Prostate gland (tissue), 2 donors: ENCODE data around the gene ABHD16B. TPM values are rescaled to one million over a fixed set of nuclear protein-coding genes. Genes with fewer than 3 reads are reported as not detected.

Source experiments
- DNase-seq: peaks from one replicate; pipeline ENCODE4 v3.0.0-alpha.2; 2019; ENCODE audit warnings: low spot score
- H3K27ac ChIP-seq, 2 donors: fragments of 200-600 bp; sonication (generic); 2 replicates each; pipeline ENCODE4 v1.5.1; 2017 to 2019
- H3K27me3 ChIP-seq: fragments of 200-600 bp; sonication (generic); replicated peaks from 2 replicates; pipeline ENCODE4 v1.5.1; 2019; ENCODE audit not compliant: insufficient read depth
- H3K36me3 ChIP-seq, 2 donors: fragments of 200-600 bp; sonication (generic); 1 replicate in 1 of 2; 2 replicates in 1 of 2; pipeline versions ENCODE4 v1.5.1 to v1.8.1; 2017 to 2019
- H3K4me1 ChIP-seq: fragments of 200-600 bp; sonication (generic); replicated peaks from 2 replicates; pipeline ENCODE4 v1.5.1; 2019
- H3K4me3 ChIP-seq, 2 donors: fragments of 200-600 bp; sonication (generic); 2 replicates each; pipeline ENCODE4 v1.5.1; 2017 to 2019
- H3K9me3 ChIP-seq: fragments of 200-600 bp; sonication (generic); 2 replicates; pipeline ENCODE4 v1.5.1; 2017
- POLR2A ChIP-seq: fragments of 450-650 bp; IDR thresholded peaks from one replicate; pipeline ENCODE4 v1.6.1; 2016; ENCODE audit warnings: antibody characterized with exemption, mild to moderate bottlenecking
- POLR2AphosphoS5 ChIP-seq: sonication (generic); formaldehyde crosslinking; IDR thresholded peaks from one replicate; pipeline ENCODE4 v1.6.1; 2017; ENCODE audit warnings: antibody characterized with exemption
- WGBS: methylation state at CpG from one replicate; pipeline ENCODE4 v1.1.5; 2018; 5-methylcytosine and 5-hydroxymethylcytosine counted together
- intact Hi-C: fragments of 100-400 bp; cut with DNase I; formaldehyde crosslinking; loops from one replicate; pipeline ENCODE4 v1.14.2; 2022
- total RNA-seq, 2 donors: library from RNA; depleted of rRNA; stranded (reverse); fragments of >200 nt; gene quantifications; one replicate each; pipeline ENCODE4 v1.1.0, GENCODE V29; 2016
- TF ChIP-seq, protein P1 (sequence below), 4 experiments: fragments of 200-600 bp in 2 of 4; fragments of 450-650 bp in 2 of 4; sonication (generic) in 2 of 4; IDR thresholded peaks; 1 replicate in 3 of 4; 2 replicates in 1 of 4; pipeline ENCODE4 v1.5.1; 2016 to 2019; ENCODE audit warnings: antibody characterized with exemption in 4 of 4, mild to moderate bottlenecking in 2 of 4, moderate library complexity in 2 of 4

The ABHD16B gene
- total RNA-seq, 2 donors from 2014 or later = 1.6 TPM; not detected in 1

DNA sequence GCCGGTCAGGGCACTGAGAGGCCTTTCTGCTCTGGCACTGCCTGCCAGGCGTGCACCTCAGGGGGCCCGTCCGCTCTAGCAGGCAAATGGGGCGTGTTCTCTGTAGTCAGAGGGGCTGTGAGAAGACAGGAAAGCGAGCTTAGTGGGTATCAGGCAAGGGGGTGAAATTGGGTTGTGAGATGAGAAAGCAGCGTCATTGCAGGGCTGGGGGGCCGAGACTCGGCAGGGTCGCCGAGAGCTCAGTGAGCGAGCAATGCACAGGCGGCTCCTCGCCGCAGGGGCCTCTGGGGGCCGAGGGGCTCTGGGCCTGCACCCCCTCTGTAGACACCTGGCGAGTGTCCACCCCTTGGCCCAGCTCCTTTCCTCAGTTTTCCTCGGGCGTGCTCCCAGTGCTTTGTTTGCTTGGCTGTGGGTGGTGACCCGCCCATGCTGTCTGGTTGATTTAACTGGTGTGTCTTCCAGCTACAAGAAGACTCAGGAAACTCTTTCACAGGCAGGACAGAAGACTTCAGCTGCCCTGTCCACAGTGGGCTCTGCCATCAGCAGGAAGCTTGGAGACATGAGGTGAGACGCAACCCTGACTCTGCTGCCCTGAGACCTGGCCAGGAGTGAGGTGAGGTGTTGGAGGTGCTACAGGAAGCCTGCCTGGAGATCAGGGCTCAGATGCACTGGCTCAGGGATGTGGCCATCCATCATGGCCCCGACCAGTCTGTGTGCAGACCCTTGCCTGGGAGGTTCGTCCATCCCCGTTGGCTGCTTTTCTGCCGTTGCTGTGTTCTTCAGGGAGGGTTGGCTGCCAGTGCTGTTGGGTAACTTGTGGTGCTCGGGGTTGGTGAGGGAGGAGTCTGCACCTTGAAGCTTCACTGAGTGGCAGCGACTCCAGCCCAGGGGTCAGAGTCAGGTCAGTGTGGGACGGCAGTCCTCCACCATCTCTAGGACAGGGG is 21.2 kb downstream of the ABHD16B start:
- TF ChIP-seq, protein P1, sequence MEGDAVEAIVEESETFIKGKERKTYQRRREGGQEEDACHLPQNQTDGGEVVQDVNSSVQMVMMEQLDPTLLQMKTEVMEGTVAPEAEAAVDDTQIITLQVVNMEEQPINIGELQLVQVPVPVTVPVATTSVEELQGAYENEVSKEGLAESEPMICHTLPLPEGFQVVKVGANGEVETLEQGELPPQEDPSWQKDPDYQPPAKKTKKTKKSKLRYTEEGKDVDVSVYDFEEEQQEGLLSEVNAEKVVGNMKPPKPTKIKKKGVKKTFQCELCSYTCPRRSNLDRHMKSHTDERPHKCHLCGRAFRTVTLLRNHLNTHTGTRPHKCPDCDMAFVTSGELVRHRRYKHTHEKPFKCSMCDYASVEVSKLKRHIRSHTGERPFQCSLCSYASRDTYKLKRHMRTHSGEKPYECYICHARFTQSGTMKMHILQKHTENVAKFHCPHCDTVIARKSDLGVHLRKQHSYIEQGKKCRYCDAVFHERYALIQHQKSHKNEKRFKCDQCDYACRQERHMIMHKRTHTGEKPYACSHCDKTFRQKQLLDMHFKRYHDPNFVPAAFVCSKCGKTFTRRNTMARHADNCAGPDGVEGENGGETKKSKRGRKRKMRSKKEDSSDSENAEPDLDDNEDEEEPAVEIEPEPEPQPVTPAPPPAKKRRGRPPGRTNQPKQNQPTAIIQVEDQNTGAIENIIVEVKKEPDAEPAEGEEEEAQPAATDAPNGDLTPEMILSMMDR (IDR thresholded peaks at IDR 0.05) = no peak
- TF ChIP-seq POLR2AphosphoS5 = peak; percentile 23
- DNase-seq = no peak
- H3K27me3 ChIP-seq = no peaks in the 10 kb centered on the region
- H3K36me3 ChIP-seq = no peaks in the 10 kb centered on the region
- H3K27ac ChIP-seq = peak overlapping the region; percentile 39 to 57
- peaks cover 5% of the 10 kb centered on the region for H3K4me1 ChIP-seq
- H3K9me3 ChIP-seq = no peaks in the 10 kb centered on the region
- no peak overlapping the region for H3K4me3 ChIP-seq
- intact Hi-C loops = no loop called here
- WGBS = 80% methylated on average over 28 of the region's 28 CpGs

DNA sequence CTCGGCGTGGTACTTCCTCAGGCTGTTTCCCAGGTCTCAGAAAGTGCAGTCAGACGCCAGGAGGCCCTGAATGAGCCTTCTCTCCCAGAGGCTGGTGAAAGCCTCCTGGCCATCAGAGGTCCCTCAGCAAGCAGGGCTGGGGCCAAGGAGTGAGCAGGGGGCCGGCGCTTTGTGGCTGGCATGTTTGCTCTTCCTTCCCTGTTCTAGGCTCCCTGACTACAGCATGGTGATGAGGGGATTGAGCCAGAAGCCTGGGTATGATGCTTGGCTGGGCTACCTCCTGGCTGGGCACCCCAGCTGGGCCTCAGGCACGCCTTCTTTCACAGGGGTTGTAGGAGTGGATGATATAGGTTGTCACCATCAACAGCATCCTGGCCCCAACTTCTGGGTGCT is 21.9 kb downstream of the ABHD16B start:
- TF ChIP-seq, protein P1 (IDR thresholded peaks at IDR 0.05) = no peak
- no peak for TF ChIP-seq POLR2AphosphoS5
- TF ChIP-seq POLR2A = no peak
- Histone ChIP-seq H3K4me1 (peaks cover 5% of the 10 kb centered on the region), H3K4me3 (no peak overlapping the region), H3K27me3 (no peaks in the 10 kb centered on the region), H3K36me3 (no peaks in the 10 kb centered on the region), H3K27ac (peak overlapping the region; percentile 39 to 57), H3K9me3 (no peaks in the 10 kb centered on the region)
- WGBS = 82% methylated on average over 6 of the region's 6 CpGs
- intact Hi-C loops = no loop called here
- no peak for DNase-seq

DNA sequence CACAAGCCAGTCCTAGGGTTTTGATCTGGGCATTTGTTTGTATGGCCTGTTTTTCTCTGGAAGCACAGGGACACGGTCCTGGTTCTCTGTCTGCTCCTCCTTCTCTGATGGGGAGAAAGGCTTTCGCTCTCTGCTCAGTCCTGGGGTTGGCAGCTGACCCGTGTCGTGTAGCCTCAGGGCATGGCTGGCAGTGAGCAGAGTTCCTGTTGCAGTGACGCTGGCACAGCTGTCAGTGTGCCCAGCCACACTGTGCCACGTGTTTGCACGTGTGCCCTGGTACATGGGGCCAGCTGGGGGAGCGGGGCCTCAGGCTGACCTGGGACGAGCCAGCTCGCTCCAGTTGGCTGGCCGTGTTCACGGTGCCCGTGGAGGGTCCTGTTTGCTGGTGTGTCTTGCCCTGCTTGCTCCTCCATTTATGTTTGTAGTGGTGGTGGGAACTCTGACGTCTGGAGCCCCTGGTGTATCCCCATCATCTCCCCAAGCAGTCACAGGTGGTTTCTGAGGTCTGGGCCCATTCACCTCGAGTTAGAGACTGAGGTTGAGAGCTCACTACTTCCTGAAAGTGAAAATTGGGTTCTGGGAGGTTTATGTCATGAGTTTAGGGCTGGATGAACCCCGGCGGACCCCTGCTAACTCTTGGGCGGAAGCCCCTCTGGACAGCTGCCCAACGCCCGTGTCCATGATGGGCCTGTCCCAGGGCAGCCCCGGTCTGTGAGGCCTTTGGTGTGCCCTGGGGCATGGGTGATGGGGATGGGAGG is 23.4 kb downstream of the ABHD16B start:
- TF ChIP-seq, protein P1 (IDR thresholded peaks at IDR 0.05) = no peak
- peak; percentile 57 for TF ChIP-seq POLR2AphosphoS5
- DNase-seq = peak; percentile 58
- intact Hi-C loops = no loop called here
- 61% methylated on average over 21 of the region's 21 CpGs for WGBS
- H3K4me3 ChIP-seq = no peak overlapping the region
- H3K9me3 ChIP-seq = no peaks in the 10 kb centered on the region
- H3K27me3 ChIP-seq = no peaks in the 10 kb centered on the region
- H3K27ac ChIP-seq = peak overlapping the region; percentile 20 to 21
- no peaks in the 10 kb centered on the region for H3K36me3 ChIP-seq
- H3K4me1 ChIP-seq = peaks cover 14% of the 10 kb centered on the region

DNA sequence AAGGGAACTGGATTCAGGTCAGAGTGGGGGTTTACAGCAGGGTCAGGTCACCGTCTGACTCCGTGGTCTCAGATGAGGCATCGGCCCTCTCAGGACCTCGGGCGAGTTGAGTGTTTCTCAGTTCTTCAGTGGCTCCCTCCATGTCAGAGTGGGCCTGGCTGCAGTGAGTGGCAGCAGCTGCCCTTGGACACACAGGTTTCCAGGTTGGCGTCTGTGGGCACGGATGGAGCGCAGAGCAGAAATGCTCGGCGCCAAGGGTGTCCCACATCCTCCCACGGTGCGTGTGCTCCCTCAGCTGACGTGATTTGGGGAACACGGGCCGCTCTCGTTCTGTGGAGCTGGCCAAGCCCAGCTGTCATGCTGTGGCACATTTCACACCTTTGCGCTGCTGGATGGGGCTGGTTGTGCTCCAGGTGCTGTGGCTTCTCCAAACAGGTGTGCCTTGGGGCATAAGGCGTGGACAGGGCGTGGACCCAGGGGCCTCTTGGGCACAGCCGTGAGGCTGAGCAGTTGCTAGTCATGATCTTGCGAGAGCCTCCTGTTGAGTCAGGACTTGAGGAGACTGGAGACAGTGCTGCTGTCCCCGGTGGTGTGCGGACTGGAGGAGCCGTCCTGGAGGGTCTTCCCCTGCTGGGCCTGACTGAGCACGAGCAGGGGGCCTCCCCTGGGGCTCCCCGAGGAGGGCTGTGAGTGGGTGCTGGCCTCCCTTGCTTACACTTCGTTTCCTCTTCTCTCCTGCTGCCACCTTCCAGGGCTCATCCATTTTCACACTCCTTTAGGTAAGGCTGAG is 24.2 kb downstream of the ABHD16B start:
- Histone ChIP-seq H3K27me3 (no peaks in the 10 kb centered on the region), H3K27ac (peak overlapping the region; percentile 20 to 21), H3K36me3 (no peaks in the 10 kb centered on the region), H3K4me3 (no peak overlapping the region), H3K9me3 (no peaks in the 10 kb centered on the region), H3K4me1 (peaks cover 14% of the 10 kb centered on the region)
- DNase-seq = no peak
- intact Hi-C loops = no loop called here
- 87% methylated on average over 27 of the region's 27 CpGs for WGBS
- no peak for TF ChIP-seq POLR2AphosphoS5
- no peak for TF ChIP-seq POLR2A
- TF ChIP-seq, protein P1 (IDR thresholded peaks at IDR 0.05) = no peak
